H1 (cell line): Measurements from ENCODE around the gene GRK5. TPM values are rescaled to one million over a fixed set of nuclear protein-coding genes. Genes with fewer than 3 reads are reported as not detected.

Experiments used
- CTCF ChIA-PET: fragments of 300-600 bp; sonication (Branson Sonifier 250); formaldehyde crosslinking; loops from one replicate; lab custom pipeline; 2021; ENCODE audit not compliant: partially characterized antibody; lab: Charles Lee
- POLR2A ChIA-PET: fragments of 300-600 bp; sonication (Branson Sonifier 250); formaldehyde crosslinking; loops from one replicate; lab custom pipeline; 2021; ENCODE audit warnings: inconsistent platforms; ENCODE audit not compliant: partially characterized antibody; lab: Charles Lee
- DNase-seq, 2 experiments: peaks; one replicate each; pipeline versions ENCODE4 v3.0.0 to v3.0.0-alpha.2; 2010 to 2022; ENCODE audit warnings: low spot score in 2 of 2, low read depth in 1 of 2, mixed read lengths in 1 of 2
- FAIRE-seq: peaks from 2 replicates; lab custom pipeline; 2011; peaks lifted over from hg19 to GRCh38; lab: Jason Lieb, UNC
- H2AFZ ChIP-seq: 2 replicates; pipeline ENCODE4 v1.8.1; 2012; ENCODE audit warnings: low read length, inconsistent platforms
- H2AK5ac ChIP-seq: 2 replicates; pipeline ENCODE4 v1.6.1; 2013; ENCODE audit warnings: low read depth, low read length
- H2BK120ac ChIP-seq: replicated peaks from 2 replicates; pipeline ENCODE3; 2013; ENCODE audit warnings: low read depth, low read length, inconsistent platforms
- H2BK12ac ChIP-seq: 2 replicates; pipeline ENCODE4 v1.6.1; 2013; ENCODE audit warnings: low read depth, low read length
- H2BK15ac ChIP-seq: 2 replicates; pipeline ENCODE4 v1.6.1; 2013; ENCODE audit warnings: low read length
- H2BK20ac ChIP-seq: 2 replicates; pipeline ENCODE4 v1.6.1; 2013; ENCODE audit warnings: low read length
- H2BK5ac ChIP-seq: 2 replicates; pipeline ENCODE4 v1.6.1; 2013; ENCODE audit warnings: low read depth, low read length
- H3K14ac ChIP-seq: 2 replicates; pipeline ENCODE4 v1.6.1; 2013; ENCODE audit warnings: inconsistent platforms; ENCODE audit not compliant: insufficient read length
- H3K18ac ChIP-seq: 2 replicates; pipeline ENCODE4 v1.6.1; 2013; ENCODE audit warnings: low read length; ENCODE audit errors: extremely low read depth
- H3K23ac ChIP-seq: 2 replicates; pipeline ENCODE4 v1.6.1; 2013; ENCODE audit warnings: inconsistent platforms; ENCODE audit not compliant: insufficient read length
- H3K23me2 ChIP-seq: 2 replicates; pipeline ENCODE4 v1.6.1; 2013; ENCODE audit warnings: low read depth, low read length
- H3K27ac ChIP-seq: 2 replicates; pipeline ENCODE4 v1.6.1; 2011; ENCODE audit warnings: low read depth, low read length, inconsistent platforms
- H3K27me3 ChIP-seq, 4 experiments: replicated peaks in 1 of 4; 1 replicate in 1 of 4; 2 replicates in 3 of 4; pipeline versions ENCODE4 v1.6.1 to v1.8.1; 2011 to 2013; ENCODE audit warnings: low read length in 3 of 4, mild to moderate bottlenecking in 3 of 4, inconsistent platforms in 2 of 4, mixed read lengths in 2 of 4, moderate library complexity in 1 of 4; ENCODE audit not compliant: control insufficient read depth in 3 of 4, insufficient read depth in 3 of 4; ENCODE audit errors: extremely low read depth in 1 of 4
- H3K36me3 ChIP-seq, 4 experiments: 2 replicates each; pipeline versions ENCODE4 v1.6.1 to v1.8.1; 2011 to 2013; ENCODE audit warnings: mild to moderate bottlenecking in 4 of 4, low read length in 3 of 4, moderate library complexity in 2 of 4, control low read depth in 1 of 4, inconsistent platforms in 1 of 4; ENCODE audit not compliant: insufficient read depth in 4 of 4, control insufficient read depth in 2 of 4
- H3K4ac ChIP-seq: replicated peaks from 2 replicates; pipeline ENCODE3; 2013; ENCODE audit warnings: low read length, low read depth, mixed read lengths, inconsistent platforms; ENCODE audit not compliant: insufficient read length
- H3K4me1 ChIP-seq, 4 experiments: replicated peaks in 1 of 4; 1 replicate in 1 of 4; 2 replicates in 3 of 4; pipeline versions ENCODE4 v1.6.1 to v1.8.1; 2011 to 2013; ENCODE audit warnings: low read length in 3 of 4, inconsistent platforms in 2 of 4, mixed read lengths in 1 of 4; ENCODE audit not compliant: insufficient read depth in 4 of 4, control insufficient read depth in 3 of 4
- H3K4me2 ChIP-seq, 2 experiments: 2 replicates each; pipeline versions ENCODE4 v1.6.1 to v1.8.1; 2011 to 2013; ENCODE audit warnings: low read depth in 2 of 2, low read length in 2 of 2, control low read depth in 1 of 2, inconsistent platforms in 1 of 2, mild to moderate bottlenecking in 1 of 2; ENCODE audit not compliant: insufficient read depth in 1 of 2
- H3K4me3 ChIP-seq, 4 experiments: fragments of 200-600, 300-600 bp in 1 of 4; sonication (generic), shearing (Covaris generic), sonication (Bioruptor Twin) in 1 of 4; 2 replicates each; pipeline versions ENCODE4 v1.5.1 to v1.8.1; 2011 to 2016; ENCODE audit warnings: low read length in 4 of 4, low read depth in 3 of 4, control low read depth in 2 of 4, inconsistent platforms in 2 of 4, mild to moderate bottlenecking in 2 of 4, mixed read lengths in 1 of 4, moderate library complexity in 1 of 4; ENCODE audit not compliant: insufficient read depth in 2 of 4; ENCODE audit errors: extremely low read depth in 1 of 4
- H3K56ac ChIP-seq: replicated peaks from 2 replicates; pipeline ENCODE3; 2013; ENCODE audit warnings: low read depth, mild to moderate bottlenecking, mixed read lengths, low read length, inconsistent platforms; ENCODE audit not compliant: insufficient read length
- H3K79me1 ChIP-seq: 2 replicates; pipeline ENCODE4 v1.6.1; 2013; ENCODE audit warnings: low read depth, low read length, control low read depth
- H3K79me2 ChIP-seq, 2 experiments: 2 replicates each; pipeline versions ENCODE4 v1.6.1 to v1.8.1; 2012 to 2013; ENCODE audit warnings: low read length in 2 of 2, mild to moderate bottlenecking in 2 of 2, inconsistent platforms in 1 of 2; ENCODE audit not compliant: insufficient read depth in 2 of 2, control insufficient read depth in 1 of 2
- H3K9ac ChIP-seq, 4 experiments: replicated peaks in 1 of 4; 1 replicate in 1 of 4; 2 replicates in 3 of 4; pipeline versions ENCODE4 v1.6.1 to v1.8.1; 2011 to 2013; ENCODE audit warnings: low read depth in 3 of 4, low read length in 3 of 4, control low read depth in 2 of 4, mild to moderate bottlenecking in 2 of 4, moderate library complexity in 2 of 4, inconsistent platforms in 1 of 4; ENCODE audit errors: extremely low read depth in 1 of 4
- H3K9me3 ChIP-seq, 2 experiments: 2 replicates each; pipeline versions ENCODE4 v1.6.1 to v1.8.1; 2012 to 2013; ENCODE audit warnings: mild to moderate bottlenecking in 2 of 2, moderate library complexity in 2 of 2, control low read depth in 1 of 2, inconsistent platforms in 1 of 2, low read depth in 1 of 2, low read length in 1 of 2, mixed read lengths in 1 of 2; ENCODE audit not compliant: insufficient read depth in 2 of 2
- H4K20me1 ChIP-seq, 2 experiments: replicated peaks in 1 of 2; 2 replicates each; pipeline versions ENCODE3 to v1.8.1; 2011 to 2013; ENCODE audit warnings: inconsistent platforms in 2 of 2, low read length in 2 of 2, mild to moderate bottlenecking in 1 of 2; ENCODE audit not compliant: insufficient read depth in 2 of 2, control insufficient read depth in 1 of 2
- H4K5ac ChIP-seq: 2 replicates; pipeline ENCODE4 v1.6.1; 2013; ENCODE audit warnings: low read length, low read depth, mixed read lengths, inconsistent platforms; ENCODE audit not compliant: insufficient read length
- H4K8ac ChIP-seq: 2 replicates; pipeline ENCODE4 v1.8.0; 2013; ENCODE audit warnings: mild to moderate bottlenecking, moderate library complexity, low read length, inconsistent platforms; ENCODE audit not compliant: insufficient read depth; ENCODE audit errors: extremely low read depth
- H4K91ac ChIP-seq: replicated peaks from 2 replicates; pipeline ENCODE3; 2013; ENCODE audit warnings: low read length, mixed read lengths, inconsistent platforms; ENCODE audit not compliant: insufficient read length
- ATF3 ChIP-seq: IDR thresholded peaks from 2 replicates; pipeline ENCODE4 v1.6.1; 2011; ENCODE audit warnings: low read depth, mild to moderate bottlenecking, low read length; ENCODE audit not compliant: insufficient read depth
- CREB1 ChIP-seq: IDR thresholded peaks from 2 replicates; pipeline ENCODE4 v1.6.1; 2012; ENCODE audit warnings: inconsistent platforms
- TEAD4 ChIP-seq: IDR thresholded peaks from 2 replicates; pipeline ENCODE4 v1.6.1; 2012; ENCODE audit warnings: low read depth, low read length, inconsistent platforms, mixed read lengths
- WGBS, 2 experiments: shearing (Covaris generic) in 1 of 2; methylation state at CpG; one replicate each; pipeline versions ENCODE4 v1.1.6 to v1.1.7; 2013 to 2015; ENCODE audit warnings: low lambda C conversion rate in 2 of 2, mixed read lengths in 2 of 2, inconsistent platforms in 1 of 2, low coverage in 1 of 2, missing lambda C conversion rate in 1 of 2; ENCODE audit not compliant: insufficient replicate concordance in 2 of 2, insufficient coverage in 1 of 2, insufficient read length in 1 of 2; ENCODE audit errors: extremely low coverage in 1 of 2, missing lambda C conversion rate in 1 of 2; 5-methylcytosine and 5-hydroxymethylcytosine counted together
- polyA plus RNA-seq, 7 experiments: library from polyadenylated mRNA; depleted of rRNA in 3 of 7; stranded (reverse) in 5 of 7; unstranded in 2 of 7; fragments of >200 nt in 5 of 7; fragments of 200-250 nt in 2 of 7; gene quantifications; 1 replicate in 5 of 7; 2 replicates in 1 of 7; 4 replicates in 1 of 7; pipeline versions ENCODE4 v1.2.1 to v1.2.3, GENCODE V29; 2011 to 2013; ENCODE audit warnings: missing spikeins in 2 of 7, mixed read lengths in 2 of 7
- total RNA-seq: library from RNA; stranded (reverse); fragmentation: NEBNext Ultra II Directional; extraction: Animal tissue kit (Norgen Biotek cat#: 25700); gene quantifications from 2 replicates; pipeline ENCODE4 v1.2.1, GENCODE V29; 2021

GRK5 gene
- total and polyA plus RNA-seq, 2 of the 8 experiments (the other 6 are each of a cell fraction or from before 2014, with no cell fraction given) = 0.54 to 2.5 TPM

- 80% methylated on average over 5 of the region's 5 CpGs; no CpG with 5 or more reads in 1 of the 2 experiments for WGBS, 2 experiments
Measured at GRCh38 chr10:119503821-119504220, 296.4 kb downstream of the GRK5 start.

More at GRCh38 chr10:119503821-119504220, 296.4 kb downstream of the GRK5 start:
- Histone ChIP-seq H4K20me1 (peaks cover 0 to 2% of the 10 kb centered on the region in 2 experiments), H3K4me1 (no peaks in the 10 kb centered on the region; a peak in 1 of 7 replicates), H4K5ac (no peak overlapping the region), H2BK12ac (no peak overlapping the region), H2AFZ (no peak overlapping the region), H3K4ac (no peak overlapping the region), H3K79me2 (no peaks in the 10 kb centered on the region), H3K27ac (no peak overlapping the region), H2BK5ac (no peak overlapping the region), H3K56ac (no peak overlapping the region), H4K91ac (no peak overlapping the region), H3K14ac (no peak overlapping the region), H2BK15ac (no peak overlapping the region), H3K27me3 (no peaks in the 10 kb centered on the region; a peak in 2 of 7 replicates), H3K9me3 (no peaks in the 10 kb centered on the region), H2BK20ac (no peak overlapping the region), H3K36me3 (no peaks in the 10 kb centered on the region), H3K4me2 (no peak overlapping the region), H3K4me3 (no peak overlapping the region), H3K23me2 (no peaks in the 10 kb centered on the region), H2AK5ac (no peak overlapping the region), H3K79me1 (no peaks in the 10 kb centered on the region), H4K8ac (no peak overlapping the region), H3K9ac (no peak overlapping the region), H3K18ac (no peak overlapping the region), H3K23ac (no peak overlapping the region), H2BK120ac (no peak overlapping the region)
- ChIA-PET POLR2A (no interaction called here), CTCF (interaction anchor here (0.6 kb wide), 1 partner anchor 393 kb away, joined by 3 read pairs; no protein-coding TSS in a partner anchor)
- TF ChIP-seq CREB1 = no peak
- no peak for TF ChIP-seq ATF3
- no peak for TF ChIP-seq TEAD4
- FAIRE-seq (no peak), DNase-seq (no peak)
